GM12864 (cell line): Measurements from ENCODE around the gene HEBP1.

Source experiments
- DNase-seq: peaks from one replicate; pipeline ENCODE4 v3.0.0-alpha.2; 2011; ENCODE audit warnings: low read depth
- H3K4me3 ChIP-seq: 2 replicates; pipeline ENCODE4 v1.5.1; 2011; ENCODE audit warnings: mild to moderate bottlenecking, low read depth, low read length, control low read depth
- CTCF ChIP-seq: IDR thresholded peaks from 2 replicates; pipeline ENCODE4 v1.5.1; 2011; ENCODE audit warnings: low read depth, mild to moderate bottlenecking, moderate library complexity, low read length, control low read depth, inconsistent platforms; ENCODE audit errors: missing control alignments

Gene HEBP1

DNA sequence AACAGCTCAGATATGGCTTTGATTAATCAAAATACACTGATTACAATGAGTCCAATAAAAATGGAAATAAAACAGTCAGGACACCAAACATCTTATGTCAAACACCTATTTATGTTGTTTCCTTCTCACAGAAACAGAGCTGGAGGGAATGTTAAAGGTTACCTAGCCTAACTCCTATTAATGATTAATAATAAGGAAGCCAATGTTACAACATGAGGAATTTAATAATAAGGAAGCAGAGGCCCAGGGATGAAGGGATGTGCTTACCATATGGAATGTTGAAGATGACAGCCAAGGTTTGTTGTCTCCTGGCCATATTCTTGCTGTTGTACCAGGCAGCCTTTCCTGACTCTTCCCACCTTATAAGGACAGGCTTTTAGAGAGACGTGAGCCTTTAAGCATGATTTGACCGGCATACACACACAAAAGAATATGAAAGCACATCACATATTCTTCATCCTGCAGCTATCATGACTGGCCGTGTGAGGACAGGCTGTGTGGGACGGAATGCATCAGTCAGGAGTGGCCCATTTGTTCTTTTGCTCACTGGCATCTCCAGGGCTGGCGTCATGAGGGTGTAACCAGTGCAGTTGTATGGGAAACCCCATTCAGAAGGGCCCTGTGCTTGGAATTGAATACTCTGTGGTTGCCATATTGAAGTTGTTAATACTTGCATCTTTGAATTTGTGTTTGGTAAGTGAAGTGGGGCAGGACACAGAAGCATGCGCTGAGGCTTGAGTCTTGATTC lies 45.0 kb downstream of the HEBP1 start:
- no peak for TF ChIP-seq CTCF
- no peak overlapping the region for H3K4me3 ChIP-seq
- no peak for DNase-seq

GRCh38 chr12:12954356-12954755 lies 45.7 kb downstream of the HEBP1 start:
- TF ChIP-seq CTCF = no peak
- no peak for DNase-seq
- H3K4me3 ChIP-seq = no peak overlapping the region

DNA sequence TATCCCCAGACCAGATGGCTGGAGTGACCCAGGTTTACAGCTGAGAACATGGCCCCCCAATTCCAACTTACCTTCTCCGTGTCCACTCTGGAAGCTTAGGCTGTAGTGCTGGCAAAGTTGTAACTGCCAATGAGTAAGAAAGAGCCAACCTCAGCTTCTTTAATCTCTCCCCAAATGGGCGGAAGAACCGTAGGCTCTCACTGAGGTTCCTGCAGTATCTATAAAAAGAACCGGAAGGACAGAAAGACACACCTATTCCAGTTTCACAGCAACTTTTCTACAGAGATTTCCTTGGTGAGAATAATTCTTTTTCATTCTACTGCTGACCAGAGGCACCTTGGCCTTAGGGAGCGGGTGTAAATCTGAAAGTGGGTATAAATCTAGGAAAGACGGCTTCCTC lies 48.0 kb downstream of the HEBP1 start, which contains the start of gene GPRC5D:
TSS of gene GPRC5D (minus strand) at position 135 of the 400 bp plus-strand sequence. CDS start 1,786 bp downstream, outside the sequence.
- TF ChIP-seq CTCF = no peak
- DNase-seq = no peak
- no peak within 1 kb of the TSS for H3K4me3 ChIP-seq

- no peak overlapping the region for H3K4me3 ChIP-seq
- no peak for TF ChIP-seq CTCF
- no peak for DNase-seq
These were observed 48.6 kb downstream of the HEBP1 start for GRCh38 chr12:12951504-12951903.

DNA sequence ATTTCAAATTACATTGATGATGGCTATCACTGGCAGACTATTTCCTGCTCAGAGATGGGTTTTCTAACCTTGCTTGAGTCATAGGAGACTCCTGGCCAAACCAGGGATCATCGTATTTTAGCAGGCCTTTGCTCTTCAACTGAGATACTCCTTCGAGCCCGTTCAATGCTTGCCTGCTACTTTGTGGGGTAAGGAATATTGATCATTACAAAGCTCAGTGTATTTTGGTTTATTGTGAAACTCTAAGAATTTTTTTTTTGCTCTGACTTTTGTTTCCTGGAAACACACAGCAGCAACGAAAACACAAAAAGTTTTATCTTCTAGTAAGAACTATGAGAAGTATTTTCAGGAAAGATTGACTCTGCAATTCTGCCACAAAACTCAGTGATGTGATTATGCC lies 52.2 kb downstream of the HEBP1 start:
- DNase-seq = no peak
- TF ChIP-seq CTCF = no peak
- H3K4me3 ChIP-seq = no peak overlapping the region

- DNase-seq = no peak
- TF ChIP-seq CTCF = no peak
- no peak overlapping the region for H3K4me3 ChIP-seq
These were observed 53.2 kb downstream of the HEBP1 start for GRCh38 chr12:12946686-12947355.
